ENCODE results near the gene OR2F1.

OR2F1 gene

DNA sequence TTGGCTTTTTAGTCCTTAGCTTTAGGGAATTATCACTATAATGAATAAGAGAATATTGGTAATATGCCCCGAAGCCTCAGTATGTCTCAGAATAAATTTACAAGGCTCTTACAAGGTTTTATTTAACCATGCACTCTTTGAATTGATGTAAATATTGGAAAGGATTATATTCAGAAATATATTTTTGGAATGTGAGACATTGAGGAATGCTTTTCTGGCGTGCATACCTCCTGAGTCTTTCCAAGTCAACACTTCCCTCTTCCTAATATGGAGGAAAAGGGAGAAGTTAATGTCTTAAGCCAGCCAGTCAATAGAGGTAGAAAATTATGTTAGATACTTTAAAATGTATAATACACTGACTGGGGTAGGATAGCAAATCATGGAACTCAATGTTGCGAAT, 1.2 kb upstream of the OR2F1 start:
- no peak for TF ChIP-seq CTCF (IDR thresholded peaks at IDR 0.05; ENCODE audit: low read length, missing control alignments)
- no peak overlapping the region for H3K4me3 ChIP-seq (replicated peaks; ENCODE audit: low read depth, low read length)
- DNase-seq (ENCODE audit: low read depth): no peak

GRCh38 chr7:143954135-143954534, 509 bp upstream of the OR2F1 start:
- H3K4me3 ChIP-seq (replicated peaks; ENCODE audit: low read depth, low read length): no peak overlapping the region
- DNase-seq (ENCODE audit: low read depth): no peak
- no peak for TF ChIP-seq CTCF (IDR thresholded peaks at IDR 0.05; ENCODE audit: low read length, missing control alignments)

GRCh38 chr7:143958781-143959180, 4.1 kb downstream of the OR2F1 start:
- no peak overlapping the region for H3K4me3 ChIP-seq (replicated peaks; ENCODE audit: low read depth, low read length)
- peak; percentile 31 for DNase-seq (ENCODE audit: low read depth)
- TF ChIP-seq CTCF (IDR thresholded peaks at IDR 0.05; ENCODE audit: low read length, missing control alignments): no peak

- DNase-seq (ENCODE audit: low read depth): no peak
- no peak for TF ChIP-seq CTCF (IDR thresholded peaks at IDR 0.05; ENCODE audit: low read length, missing control alignments)
- H3K4me3 ChIP-seq (replicated peaks; ENCODE audit: low read depth, low read length): no peak overlapping the region
Observed at GRCh38 chr7:143960813-143961610, 6.4 kb downstream of the OR2F1 start.

DNA sequence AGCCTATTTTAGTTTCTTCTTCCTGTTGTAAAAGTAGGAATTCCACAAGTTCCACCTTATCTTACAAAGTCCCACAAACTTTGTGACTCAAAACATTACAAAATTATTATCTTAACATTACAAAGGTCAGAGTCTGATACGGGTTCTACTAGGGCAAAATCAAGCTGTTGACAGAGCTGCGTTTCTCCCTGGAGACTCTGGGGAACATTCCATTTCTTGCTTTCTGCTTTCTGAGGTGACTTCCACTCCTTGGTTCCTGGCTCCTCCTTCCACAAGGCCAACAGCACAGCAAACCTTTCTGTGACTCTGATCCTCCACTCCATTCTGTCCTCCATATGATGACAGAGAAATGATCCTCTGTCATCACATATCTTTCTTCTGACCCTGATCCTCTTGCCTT, 10.6 kb downstream of the OR2F1 start:
- TF ChIP-seq CTCF (IDR thresholded peaks at IDR 0.05; ENCODE audit: low read length, missing control alignments): no peak
- no peak overlapping the region for H3K4me3 ChIP-seq (replicated peaks; ENCODE audit: low read depth, low read length)

GRCh38 chr7:143967398-143967797, 12.8 kb downstream of the OR2F1 start:
- no peak for DNase-seq (ENCODE audit: low read depth)
- TF ChIP-seq CTCF (IDR thresholded peaks at IDR 0.05; ENCODE audit: low read length, missing control alignments): no peak
- no peak overlapping the region for H3K4me3 ChIP-seq (replicated peaks; ENCODE audit: low read depth, low read length)

More for the DNA sequence above, 10.6 kb downstream of the OR2F1 start:
- DNase-seq (ENCODE audit: low read depth): peak; percentile 28

DNA sequence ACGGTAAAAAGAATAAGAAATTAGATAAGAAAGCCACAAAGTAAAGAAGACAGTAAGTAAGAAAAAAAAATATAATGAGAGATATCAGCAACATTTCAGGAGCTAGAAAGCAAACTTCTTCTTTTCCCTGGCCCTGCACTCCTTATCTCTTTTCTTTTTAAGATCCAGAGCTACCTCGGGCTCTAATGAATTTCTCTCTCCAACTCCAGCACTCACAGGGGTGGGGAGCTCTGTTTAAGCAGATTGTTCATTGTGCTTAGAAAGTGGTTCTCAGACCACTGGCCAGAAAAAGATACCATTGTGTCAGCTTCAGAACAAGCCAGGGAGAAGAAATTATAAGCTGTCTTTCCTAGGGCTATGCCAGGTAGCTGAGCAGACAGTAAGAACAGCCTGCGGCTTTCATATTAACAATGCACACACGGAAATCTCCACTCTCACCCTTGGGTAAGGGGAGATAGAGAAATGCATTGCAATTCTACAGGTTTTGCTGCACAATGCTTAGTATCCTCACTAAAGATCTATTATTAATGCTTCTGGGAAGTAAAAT, 19.3 kb downstream of the OR2F1 start:
- DNase-seq (ENCODE audit: low read depth): no peak

More for the DNA sequence above, 19.3 kb downstream of the OR2F1 start:
- no peak for TF ChIP-seq CTCF (IDR thresholded peaks at IDR 0.05; ENCODE audit: low read length, missing control alignments)
- no peak overlapping the region for H3K4me3 ChIP-seq (replicated peaks; ENCODE audit: low read depth, low read length)

Measured in fibroblast of pulmonary artery (primary cell).